Keratinocyte (primary cell): ENCODE data around the gene EIF2D. TPM values are rescaled to one million over a fixed set of nuclear protein-coding genes. Genes with fewer than 3 reads are reported as not detected.

Experiments
- DNase-seq: peaks from one replicate; pipeline ENCODE4 v3.0.0-alpha.2; 2011; ENCODE audit warnings: low read depth, missing footprints, low spot score
- FAIRE-seq: peaks from 2 replicates; lab custom pipeline; 2011; peaks lifted over from hg19 to GRCh38; lab: Jason Lieb, UNC
- H2AFZ ChIP-seq: 2 replicates; pipeline ENCODE4 v1.6.0; 2012; ENCODE audit warnings: low read length, control low read depth, inconsistent platforms; ENCODE audit not compliant: control insufficient read depth
- H3K27ac ChIP-seq: 2 replicates; pipeline ENCODE4 v1.5.1; 2011; ENCODE audit warnings: low read length; ENCODE audit not compliant: control insufficient read depth, insufficient read depth
- H3K27me3 ChIP-seq: 3 replicates; pipeline ENCODE4 v1.6.0; 2011; ENCODE audit warnings: low read length; ENCODE audit not compliant: control insufficient read depth, insufficient read depth; ENCODE audit errors: extremely low read depth
- H3K36me3 ChIP-seq, 2 experiments: 2 replicates in 1 of 2; 3 replicates in 1 of 2; pipeline ENCODE4 v1.5.1; 2011; ENCODE audit warnings: low read length in 2 of 2, mild to moderate bottlenecking in 1 of 2; ENCODE audit not compliant: control insufficient read depth in 2 of 2, insufficient read depth in 2 of 2; ENCODE audit errors: extremely low read depth in 1 of 2
- H3K4me1 ChIP-seq: 3 replicates; pipeline ENCODE4 v1.5.1; 2011; ENCODE audit warnings: low read length; ENCODE audit not compliant: control insufficient read depth, insufficient read depth; ENCODE audit errors: extremely low read depth
- H3K4me2 ChIP-seq: 3 replicates; pipeline ENCODE4 v1.6.0; 2011; ENCODE audit warnings: low read depth, low read length; ENCODE audit not compliant: control insufficient read depth, insufficient read depth; ENCODE audit errors: extremely low read depth
- H3K4me3 ChIP-seq, 3 experiments: fragments of 200-600 bp in 1 of 3; sonication (generic) in 1 of 3; 2 replicates in 2 of 3; 3 replicates in 1 of 3; pipeline ENCODE4 v1.5.1; 2011 to 2016; ENCODE audit warnings: low read length in 3 of 3, mild to moderate bottlenecking in 3 of 3, control low read depth in 2 of 3, inconsistent platforms in 1 of 3, low read depth in 1 of 3, mixed read lengths in 1 of 3, mixed run types in 1 of 3, moderate library complexity in 1 of 3; ENCODE audit not compliant: control insufficient read depth in 2 of 3, insufficient read depth in 2 of 3; ENCODE audit errors: extremely low read depth in 1 of 3
- H3K79me2 ChIP-seq: 2 replicates; pipeline ENCODE4 v1.6.0; 2012; ENCODE audit warnings: low read length; ENCODE audit not compliant: control insufficient read depth, insufficient read depth
- H3K9ac ChIP-seq: 3 replicates; pipeline ENCODE4 v1.6.0; 2011; ENCODE audit warnings: low read length; ENCODE audit not compliant: control insufficient read depth, insufficient read depth; ENCODE audit errors: extremely low read depth
- H3K9me1 ChIP-seq: 3 replicates; pipeline ENCODE4 v1.6.0; 2011; ENCODE audit warnings: low read length; ENCODE audit not compliant: control insufficient read depth, insufficient read depth; ENCODE audit errors: extremely low read depth
- H3K9me3 ChIP-seq: 2 replicates; pipeline ENCODE4 v1.5.1; 2012; ENCODE audit warnings: low read depth, low read length; ENCODE audit not compliant: control insufficient read depth
- H4K20me1 ChIP-seq: 3 replicates; pipeline ENCODE4 v1.6.0; 2011; ENCODE audit warnings: low read length; ENCODE audit not compliant: control insufficient read depth, insufficient read depth; ENCODE audit errors: extremely low read depth
- EZH2 ChIP-seq: IDR thresholded peaks from one replicate; pipeline ENCODE4 v1.6.1; 2012; ENCODE audit warnings: inconsistent platforms, mild to moderate bottlenecking, low read length, moderate library complexity
- dilution Hi-C: fragments of 300-500 bp; cut with MboI; formaldehyde crosslinking; loops from one replicate; pipeline ENCODE4 v1.7.0; 2020; ENCODE audit warnings: low sequenced_read_pairs; ENCODE audit not compliant: extremely low pct_ligation_motif_present
- polyA plus RNA-seq, 5 experiments: library from polyadenylated mRNA; depleted of rRNA in 3 of 5; stranded (reverse) in 3 of 5; stranded (forward) in 1 of 5; unstranded in 1 of 5; fragments of >200 nt; gene quantifications; 1 replicate in 1 of 5; 2 replicates in 3 of 5; 3 replicates in 1 of 5; pipeline versions ENCODE4 v1.2.1 to v1.2.3, GENCODE V29; 2011 to 2012; ENCODE audit warnings: missing spikeins in 2 of 5, low read depth in 1 of 5, low replicate concordance in 1 of 5
- TF ChIP-seq, protein P1 (sequence below), 3 experiments: IDR thresholded peaks in 1 of 3; conservative IDR thresholded peaks in 1 of 3; optimal IDR thresholded peaks in 1 of 3; 2 replicates in 2 of 3; 3 replicates in 1 of 3; pipeline versions ENCODE3 to v1.5.1; 2011; ENCODE audit warnings: low read length in 3 of 3, mild to moderate bottlenecking in 3 of 3, moderate library complexity in 2 of 3, control low read depth in 1 of 3, inconsistent platforms in 1 of 3; ENCODE audit not compliant: insufficient read depth in 2 of 3; ENCODE audit errors: extremely low read depth in 1 of 3

Gene EIF2D
- polyA plus RNA-seq, 1 donor (not counting 4 experiments of a cell fraction or from before 2014, with no cell fraction given), result 60.6 TPM

- DNase-seq (no peak), FAIRE-seq (no peak)
- Histone ChIP-seq H3K4me2 (no peak overlapping the region), H3K9me3 (no peaks in the 10 kb centered on the region), H3K36me3 (peaks cover 12 to 22% of the 10 kb centered on the region in 2 experiments), H3K4me1 (peaks cover 43% of the 10 kb centered on the region), H3K9me1 (no peaks in the 10 kb centered on the region), H4K20me1 (no peaks in the 10 kb centered on the region), H3K4me3 (no peak overlapping the region), H3K27ac (no peak overlapping the region), H3K27me3 (no peaks in the 10 kb centered on the region), H3K9ac (no peak overlapping the region), H2AFZ (no peak overlapping the region), H3K79me2 (no peaks in the 10 kb centered on the region)
- dilution Hi-C loops, result no loop called here
- TF ChIP-seq EZH2, result no peak
Observed at GRCh38 chr1:206591696-206592095, 20.6 kb downstream of the EIF2D start.

DNA sequence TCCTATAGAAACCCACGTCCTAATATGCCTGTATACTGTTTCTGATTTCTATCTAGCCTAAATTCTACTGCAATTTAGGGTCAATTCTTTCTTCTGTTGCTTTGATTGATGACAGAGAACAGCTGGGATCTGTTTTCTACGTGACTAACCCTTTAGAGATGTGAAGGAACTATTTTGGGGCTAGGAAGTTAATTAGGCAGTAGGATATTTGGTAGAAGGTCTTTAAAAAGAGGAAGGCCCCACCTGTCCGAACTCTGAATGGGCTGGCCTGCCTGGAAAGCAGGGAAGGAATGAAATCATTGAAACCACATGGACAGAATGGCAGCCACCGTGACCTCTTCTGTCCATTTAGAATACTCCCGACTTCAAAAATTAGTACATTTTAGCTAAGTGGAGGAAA, 21.0 kb downstream of the EIF2D start:
- H3K9me1 ChIP-seq, result no peaks in the 10 kb centered on the region
- H4K20me1 ChIP-seq, result no peaks in the 10 kb centered on the region
- no peak for FAIRE-seq
- no peak overlapping the region for H3K4me3 ChIP-seq
- H3K9me3 ChIP-seq, result no peaks in the 10 kb centered on the region
- H3K27me3 ChIP-seq, result no peaks in the 10 kb centered on the region
- H3K4me1 ChIP-seq, result peaks cover 48% of the 10 kb centered on the region
- H3K27ac ChIP-seq, result no peak overlapping the region
- H3K4me2 ChIP-seq, result no peak overlapping the region
- H2AFZ ChIP-seq, result no peak overlapping the region
- TF ChIP-seq, protein P1, sequence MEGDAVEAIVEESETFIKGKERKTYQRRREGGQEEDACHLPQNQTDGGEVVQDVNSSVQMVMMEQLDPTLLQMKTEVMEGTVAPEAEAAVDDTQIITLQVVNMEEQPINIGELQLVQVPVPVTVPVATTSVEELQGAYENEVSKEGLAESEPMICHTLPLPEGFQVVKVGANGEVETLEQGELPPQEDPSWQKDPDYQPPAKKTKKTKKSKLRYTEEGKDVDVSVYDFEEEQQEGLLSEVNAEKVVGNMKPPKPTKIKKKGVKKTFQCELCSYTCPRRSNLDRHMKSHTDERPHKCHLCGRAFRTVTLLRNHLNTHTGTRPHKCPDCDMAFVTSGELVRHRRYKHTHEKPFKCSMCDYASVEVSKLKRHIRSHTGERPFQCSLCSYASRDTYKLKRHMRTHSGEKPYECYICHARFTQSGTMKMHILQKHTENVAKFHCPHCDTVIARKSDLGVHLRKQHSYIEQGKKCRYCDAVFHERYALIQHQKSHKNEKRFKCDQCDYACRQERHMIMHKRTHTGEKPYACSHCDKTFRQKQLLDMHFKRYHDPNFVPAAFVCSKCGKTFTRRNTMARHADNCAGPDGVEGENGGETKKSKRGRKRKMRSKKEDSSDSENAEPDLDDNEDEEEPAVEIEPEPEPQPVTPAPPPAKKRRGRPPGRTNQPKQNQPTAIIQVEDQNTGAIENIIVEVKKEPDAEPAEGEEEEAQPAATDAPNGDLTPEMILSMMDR (optimal IDR thresholded peaks at IDR 0.05 in 1 of 3, IDR thresholded peaks at IDR 0.05 in 1 of 3, conservative IDR thresholded peaks at IDR 0.05 in 1 of 3; ENCODE audit: extremely low read depth in 1 of 3, insufficient read depth in 2 of 3, low read length in 3 of 3), result no peak
- no peak for TF ChIP-seq EZH2
- dilution Hi-C loops, result no loop called here
- no peaks in the 10 kb centered on the region for H3K79me2 ChIP-seq
- peaks cover 10 to 21% of the 10 kb centered on the region in 2 experiments for H3K36me3 ChIP-seq
- no peak for DNase-seq
- H3K9ac ChIP-seq, result no peak overlapping the region
